Measurements from ENCODE around the gene HOTAIR. TPM values are rescaled to one million over a fixed set of nuclear protein-coding genes. Genes with fewer than 3 reads are reported as not detected.

The HOTAIR gene
- total and polyA plus RNA-seq, 7 donors, result not detected

DNA sequence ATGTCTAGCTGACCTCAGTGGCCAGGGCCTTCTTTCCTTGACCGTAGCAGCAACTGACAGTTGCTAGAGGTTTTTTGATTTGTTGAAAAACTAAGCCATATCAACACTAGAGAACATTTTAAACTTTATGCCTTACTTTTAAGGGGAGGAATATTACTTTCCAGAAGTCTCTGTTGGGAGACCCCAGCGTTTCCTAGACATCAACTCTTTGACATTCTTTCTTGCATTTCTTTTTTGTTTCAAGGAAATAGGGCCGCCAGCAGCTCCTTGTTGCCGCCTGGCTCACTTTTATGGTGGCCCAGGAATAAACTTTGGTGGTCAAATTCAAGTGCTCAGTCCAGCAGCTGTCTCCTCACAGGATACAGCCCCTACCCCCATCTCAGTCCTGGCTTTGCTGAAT, 4.3 kb downstream of the HOTAIR start:
- intact Hi-C loops (cut with DNase I), result no loop called here

GRCh38 chr12:53969588-53970259, 5.0 kb downstream of the HOTAIR start:
- H3K27me3 ChIP-seq, result peaks cover 95 to 100% (median 98%) of the 10 kb centered on the region in 3 donors
- TF ChIP-seq, protein P1, sequence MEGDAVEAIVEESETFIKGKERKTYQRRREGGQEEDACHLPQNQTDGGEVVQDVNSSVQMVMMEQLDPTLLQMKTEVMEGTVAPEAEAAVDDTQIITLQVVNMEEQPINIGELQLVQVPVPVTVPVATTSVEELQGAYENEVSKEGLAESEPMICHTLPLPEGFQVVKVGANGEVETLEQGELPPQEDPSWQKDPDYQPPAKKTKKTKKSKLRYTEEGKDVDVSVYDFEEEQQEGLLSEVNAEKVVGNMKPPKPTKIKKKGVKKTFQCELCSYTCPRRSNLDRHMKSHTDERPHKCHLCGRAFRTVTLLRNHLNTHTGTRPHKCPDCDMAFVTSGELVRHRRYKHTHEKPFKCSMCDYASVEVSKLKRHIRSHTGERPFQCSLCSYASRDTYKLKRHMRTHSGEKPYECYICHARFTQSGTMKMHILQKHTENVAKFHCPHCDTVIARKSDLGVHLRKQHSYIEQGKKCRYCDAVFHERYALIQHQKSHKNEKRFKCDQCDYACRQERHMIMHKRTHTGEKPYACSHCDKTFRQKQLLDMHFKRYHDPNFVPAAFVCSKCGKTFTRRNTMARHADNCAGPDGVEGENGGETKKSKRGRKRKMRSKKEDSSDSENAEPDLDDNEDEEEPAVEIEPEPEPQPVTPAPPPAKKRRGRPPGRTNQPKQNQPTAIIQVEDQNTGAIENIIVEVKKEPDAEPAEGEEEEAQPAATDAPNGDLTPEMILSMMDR (IDR thresholded peaks at IDR 0.05), result no peak
- TF ChIP-seq EP300 (IDR thresholded peaks at IDR 0.05), result no peak
- TF ChIP-seq POLR2AphosphoS5 (IDR thresholded peaks at IDR 0.05), result no peak
- TF ChIP-seq POLR2A (IDR thresholded peaks at IDR 0.05), result no peak
- H3K4me1 ChIP-seq, result peaks cover 0 to 33% (median 28%) of the 10 kb centered on the region in 4 donors
- no peaks in the 10 kb centered on the region for H3K36me3 ChIP-seq
- no peak overlapping the region for H3K4me3 ChIP-seq
- intact Hi-C loops (cut with DNase I), result no loop called here
- no peak overlapping the region for H3K27ac ChIP-seq
- no peaks in the 10 kb centered on the region for H3K9me3 ChIP-seq
- 17 to 29% methylated on average over 12 of the region's 12 CpGs for WGBS, 2 donors
- DNase-seq, result no peak

More for the DNA sequence above, 4.3 kb downstream of the HOTAIR start:
- no peak for TF ChIP-seq EP300 (IDR thresholded peaks at IDR 0.05)
- TF ChIP-seq POLR2A (IDR thresholded peaks at IDR 0.05), result no peak
- H3K36me3 ChIP-seq, result no peaks in the 10 kb centered on the region
- DNase-seq, result no peak
- peaks cover 0 to 40% (median 35%) of the 10 kb centered on the region in 4 donors for H3K4me1 ChIP-seq
- WGBS, 2 donors, result 25 to 27% methylated on average over 4 of the region's 4 CpGs
- no peak overlapping the region for H3K4me3 ChIP-seq
- peaks cover 95 to 100% (median 98%) of the 10 kb centered on the region in 3 donors for H3K27me3 ChIP-seq
- H3K27ac ChIP-seq, result no peak overlapping the region
- H3K9me3 ChIP-seq, result no peaks in the 10 kb centered on the region

GRCh38 chr12:53968214-53969127, 6.3 kb downstream of the HOTAIR start:
- Histone ChIP-seq H3K9me3 (no peaks in the 10 kb centered on the region), H3K27me3 (peaks cover 95 to 100% (median 98%) of the 10 kb centered on the region in 3 donors), H3K4me1 (peaks cover 0 to 20% (median 16%) of the 10 kb centered on the region in 4 donors), H3K4me3 (no peak overlapping the region), H3K36me3 (no peaks in the 10 kb centered on the region), H3K27ac (no peak overlapping the region)
- DNase-seq, result no peak
- TF ChIP-seq POLR2A (IDR thresholded peaks at IDR 0.05), result no peak
- TF ChIP-seq, protein P1 (IDR thresholded peaks at IDR 0.05), result no peak
- TF ChIP-seq EP300 (IDR thresholded peaks at IDR 0.05), result no peak
- no peak for TF ChIP-seq POLR2AphosphoS5 (IDR thresholded peaks at IDR 0.05)
- intact Hi-C loops (cut with DNase I), result no loop called here
- WGBS, 2 donors, result 14 to 15% methylated on average over 24 of the region's 24 CpGs

DNA sequence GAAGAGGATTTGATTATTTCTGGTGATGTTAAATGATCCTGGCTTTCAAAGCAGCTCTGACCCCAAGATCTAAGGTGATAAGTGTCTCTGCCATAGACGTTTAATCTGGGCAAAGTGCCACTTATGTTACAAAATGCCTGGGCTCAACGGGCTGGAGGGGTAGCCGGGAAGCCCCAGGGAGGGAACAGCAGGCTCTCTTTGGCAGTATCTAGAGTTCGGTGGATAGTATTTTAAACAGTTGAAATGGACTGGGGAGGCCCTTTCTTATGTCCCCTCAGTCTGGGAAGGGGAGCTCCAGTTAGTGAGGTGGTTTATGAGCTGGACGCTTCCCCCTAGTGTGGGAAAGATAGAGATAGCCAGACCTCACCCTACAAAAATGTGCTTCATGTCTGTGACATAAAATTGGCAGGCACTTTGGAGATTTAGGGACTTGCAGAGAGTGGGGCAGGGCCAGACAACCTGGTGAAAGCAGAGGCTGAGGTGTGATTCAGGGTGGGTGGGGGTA, 7.3 kb downstream of the HOTAIR start:
- DNase-seq, result no peak
- H3K9me3 ChIP-seq, result no peaks in the 10 kb centered on the region
- no peaks in the 10 kb centered on the region for H3K36me3 ChIP-seq
- H3K4me1 ChIP-seq, result peaks cover 0 to 14% (median 12%) of the 10 kb centered on the region in 4 donors
- WGBS, 2 donors, result 10 to 13% methylated on average over 5 of the region's 5 CpGs
- H3K4me3 ChIP-seq, result no peak overlapping the region
- TF ChIP-seq EP300 (IDR thresholded peaks at IDR 0.05) (no peak), POLR2A (IDR thresholded peaks at IDR 0.05) (no peak), POLR2AphosphoS5 (IDR thresholded peaks at IDR 0.05) (no peak)
- TF ChIP-seq, protein P1 (IDR thresholded peaks at IDR 0.05), result no peak
- peaks cover 95 to 100% (median 98%) of the 10 kb centered on the region in 3 donors for H3K27me3 ChIP-seq
- H3K27ac ChIP-seq, result no peak overlapping the region
- intact Hi-C loops (cut with DNase I), result no loop called here

All from sigmoid colon (tissue), 7 donors.